Measurements from ENCODE around the gene RYR2. TPM values are rescaled to one million over a fixed set of nuclear protein-coding genes. Genes with fewer than 3 reads are reported as not detected.

The RYR2 gene
- total RNA-seq, 4 donors from 2014 or later: 0.13 to 2.5 (median 0.88) TPM

GRCh38 chr1:237197470-237198425 lies 155.8 kb downstream of the RYR2 start:
- TF ChIP-seq CTCF (IDR thresholded peaks at IDR 0.05) (no peak), POLR2A (IDR thresholded peaks at IDR 0.05) (no peak)
- H3K4me3 ChIP-seq: no peak overlapping the region
- H3K9me3 ChIP-seq: no peaks in the 10 kb centered on the region
- H3K4me1 ChIP-seq: no peaks in the 10 kb centered on the region
- DNase-seq: no peak
- no peaks in the 10 kb centered on the region for H3K36me3 ChIP-seq
- H3K27ac ChIP-seq: no peak overlapping the region
- no peaks in the 10 kb centered on the region for H3K27me3 ChIP-seq

- Histone ChIP-seq H3K27me3 (no peaks in the 10 kb centered on the region), H3K4me3 (no peak overlapping the region), H3K4me1 (no peaks in the 10 kb centered on the region), H3K27ac (no peak overlapping the region), H3K9me3 (no peaks in the 10 kb centered on the region), H3K36me3 (no peaks in the 10 kb centered on the region)
- TF ChIP-seq CTCF (IDR thresholded peaks at IDR 0.05) (no peak), POLR2A (IDR thresholded peaks at IDR 0.05) (no peak)
- no peak for DNase-seq
Observed at GRCh38 chr1:237199026-237199425, 157.0 kb downstream of the RYR2 start.

GRCh38 chr1:237201155-237201554 lies 159.2 kb downstream of the RYR2 start:
- H3K4me3 ChIP-seq: no peak overlapping the region
- H3K27me3 ChIP-seq: no peaks in the 10 kb centered on the region

GRCh38 chr1:237204841-237205240 lies 162.9 kb downstream of the RYR2 start:
- Histone ChIP-seq H3K27me3 (no peaks in the 10 kb centered on the region), H3K4me1 (no peaks in the 10 kb centered on the region), H3K4me3 (no peak overlapping the region), H3K27ac (no peak overlapping the region), H3K9me3 (no peaks in the 10 kb centered on the region), H3K36me3 (no peaks in the 10 kb centered on the region)
- TF ChIP-seq CTCF (IDR thresholded peaks at IDR 0.05) (no peak), POLR2A (IDR thresholded peaks at IDR 0.05) (no peak)
- no peak for DNase-seq

More at GRCh38 chr1:237201155-237201554, 159.2 kb downstream of the RYR2 start:
- no peak for DNase-seq
- Histone ChIP-seq H3K36me3 (no peaks in the 10 kb centered on the region), H3K4me1 (no peaks in the 10 kb centered on the region), H3K9me3 (no peaks in the 10 kb centered on the region), H3K27ac (no peak overlapping the region)
- TF ChIP-seq POLR2A (IDR thresholded peaks at IDR 0.05) (no peak), CTCF (IDR thresholded peaks at IDR 0.05) (no peak)

- Histone ChIP-seq H3K36me3 (no peaks in the 10 kb centered on the region), H3K4me3 (no peak overlapping the region), H3K27me3 (no peaks in the 10 kb centered on the region), H3K4me1 (no peaks in the 10 kb centered on the region), H3K27ac (no peak overlapping the region), H3K9me3 (no peaks in the 10 kb centered on the region)
- no peak for DNase-seq
- no peak for TF ChIP-seq POLR2A (IDR thresholded peaks at IDR 0.05)
- TF ChIP-seq CTCF (IDR thresholded peaks at IDR 0.05): no peak
Observed at GRCh38 chr1:237205400-237206064, 163.5 kb downstream of the RYR2 start.
